OCI-LY1 (cell line): ENCODE measurements around the gene MACROD1.

ENCODE experiments used
- H2AFZ ChIP-seq: fragments of 200-600 bp; sonication (generic), shearing (Covaris generic); 2 replicates; pipeline ENCODE4 v1.6.0; 2014; ENCODE audit warnings: antibody characterized with exemption, mild to moderate bottlenecking, low read length
- H3F3A ChIP-seq: fragments of 200-600 bp; sonication (generic), shearing (Covaris generic); 2 replicates; pipeline ENCODE4 v1.6.0; 2014; ENCODE audit warnings: mild to moderate bottlenecking, antibody characterized with exemption, low read length, moderate library complexity; ENCODE audit not compliant: insufficient read depth
- H3K27ac ChIP-seq: fragments of 200-600 bp; sonication (generic); 2 replicates; pipeline ENCODE4 v1.5.1; 2014; ENCODE audit warnings: low read length, mixed run types, mild to moderate bottlenecking, low read depth; ENCODE audit not compliant: poor library complexity, severe bottlenecking
- H3K27me3 ChIP-seq: fragments of 200-600 bp; sonication (generic); 2 replicates; pipeline ENCODE4 v1.6.0; 2014; ENCODE audit warnings: antibody characterized with exemption, mild to moderate bottlenecking, low read length, moderate library complexity; ENCODE audit not compliant: insufficient read depth
- H3K36me3 ChIP-seq: fragments of 200-600 bp; sonication (generic); 2 replicates; pipeline ENCODE4 v1.6.1; 2014; ENCODE audit warnings: mild to moderate bottlenecking, antibody characterized with exemption, low read length, moderate library complexity, mixed read lengths; ENCODE audit not compliant: insufficient read depth
- H3K4me1 ChIP-seq: fragments of 200-600 bp; sonication (generic); 2 replicates; pipeline ENCODE4 v1.5.1; 2014; ENCODE audit warnings: mild to moderate bottlenecking, low read length, moderate library complexity; ENCODE audit not compliant: insufficient read depth, severe bottlenecking
- H3K4me2 ChIP-seq: fragments of 200-600 bp; sonication (generic), shearing (Covaris generic); 2 replicates; pipeline ENCODE4 v1.6.1; 2014; ENCODE audit warnings: low read length
- H3K4me3 ChIP-seq: fragments of 200-600 bp; sonication (generic); 2 replicates; pipeline ENCODE4 v1.5.1; 2014; ENCODE audit warnings: low read length, low read depth, mild to moderate bottlenecking, mixed read lengths; ENCODE audit not compliant: poor library complexity, severe bottlenecking
- H3K79me2 ChIP-seq: fragments of 200-600 bp; shearing (Covaris generic); 2 replicates; pipeline ENCODE4 v1.6.1; 2016; ENCODE audit warnings: mixed run types, low read length, mixed read lengths; ENCODE audit not compliant: insufficient read depth
- H3K9ac ChIP-seq: fragments of 200-600 bp; sonication (generic), shearing (Covaris generic); 2 replicates; pipeline ENCODE4 v1.6.1; 2014; ENCODE audit warnings: mild to moderate bottlenecking, low read length, mixed read lengths
- H3K9me2 ChIP-seq: fragments of 200-600 bp; sonication (generic), shearing (Covaris generic); 2 replicates; pipeline ENCODE4 v1.6.1; 2014; ENCODE audit warnings: low read depth, mild to moderate bottlenecking, low read length, mixed read lengths
- H3K9me3 ChIP-seq: fragments of 200-600 bp; shearing (Covaris generic); 2 replicates; pipeline ENCODE4 v1.6.1; 2014; ENCODE audit warnings: low read length, mixed read lengths
- H4K20me1 ChIP-seq: fragments of 200-600 bp; sonication (generic), shearing (Covaris generic); 2 replicates; pipeline ENCODE4 v1.6.0; 2016; ENCODE audit warnings: mild to moderate bottlenecking, low read length; ENCODE audit not compliant: insufficient read depth
- EZH2 ChIP-seq: fragments of 200-600 bp; sonication (generic), shearing (Covaris generic); IDR thresholded peaks from 2 replicates; pipeline ENCODE4 v1.8.0; 2017; ENCODE audit warnings: borderline replicate concordance, mixed run types, mild to moderate bottlenecking, antibody characterized with exemption, low read length, moderate library complexity, mixed read lengths
- TF ChIP-seq, protein P1 (sequence below): fragments of 200-600 bp; sonication (generic), shearing (Covaris generic); IDR thresholded peaks from 2 replicates; pipeline ENCODE4 v1.5.1; 2017; ENCODE audit warnings: mild to moderate bottlenecking, antibody characterized with exemption, low read length, moderate library complexity, mixed read lengths

MACROD1 gene

DNA sequence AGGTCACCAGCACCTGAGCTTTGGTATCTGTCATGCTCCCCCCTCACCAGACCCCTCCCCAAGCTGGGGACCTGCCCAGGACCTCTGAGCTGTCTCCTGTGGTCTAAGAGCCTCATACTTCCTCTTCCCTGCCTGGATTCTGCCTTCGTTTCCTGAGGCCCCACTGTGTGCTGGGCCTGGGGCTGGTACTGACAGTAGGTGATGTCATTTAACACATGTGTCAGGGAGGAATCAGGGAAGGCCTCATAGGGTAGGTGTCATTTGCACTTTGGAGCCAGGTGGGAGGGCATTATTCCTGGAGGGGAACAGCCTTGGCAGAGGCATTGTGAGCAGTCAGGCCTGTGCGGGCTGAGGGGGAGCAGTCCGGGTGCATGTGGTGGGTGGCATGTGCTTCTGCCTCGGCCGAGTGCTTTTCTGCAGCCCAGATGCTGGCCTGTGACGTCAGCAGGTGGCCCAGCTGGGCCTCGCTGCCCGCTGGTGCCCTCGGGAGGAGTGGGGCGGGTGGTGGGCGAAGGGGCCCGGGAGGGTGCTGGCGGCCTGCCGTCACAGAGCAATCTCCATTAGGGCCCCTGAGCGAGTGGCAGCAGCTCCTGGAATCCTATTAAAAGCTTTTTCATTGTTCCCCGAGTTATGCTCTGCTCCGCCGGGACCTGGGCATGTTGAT lies 121.1 kb downstream of the MACROD1 start:
- no peaks in the 10 kb centered on the region for H3K9me3 ChIP-seq
- H3K4me1 ChIP-seq: no peaks in the 10 kb centered on the region
- no peak overlapping the region for H3K4me2 ChIP-seq
- no peaks in the 10 kb centered on the region for H3K9me2 ChIP-seq
- H3K79me2 ChIP-seq: no peaks in the 10 kb centered on the region
- H3K27ac ChIP-seq: no peak overlapping the region
- no peaks in the 10 kb centered on the region for H3K36me3 ChIP-seq
- no peak for TF ChIP-seq EZH2
- TF ChIP-seq, protein P1, sequence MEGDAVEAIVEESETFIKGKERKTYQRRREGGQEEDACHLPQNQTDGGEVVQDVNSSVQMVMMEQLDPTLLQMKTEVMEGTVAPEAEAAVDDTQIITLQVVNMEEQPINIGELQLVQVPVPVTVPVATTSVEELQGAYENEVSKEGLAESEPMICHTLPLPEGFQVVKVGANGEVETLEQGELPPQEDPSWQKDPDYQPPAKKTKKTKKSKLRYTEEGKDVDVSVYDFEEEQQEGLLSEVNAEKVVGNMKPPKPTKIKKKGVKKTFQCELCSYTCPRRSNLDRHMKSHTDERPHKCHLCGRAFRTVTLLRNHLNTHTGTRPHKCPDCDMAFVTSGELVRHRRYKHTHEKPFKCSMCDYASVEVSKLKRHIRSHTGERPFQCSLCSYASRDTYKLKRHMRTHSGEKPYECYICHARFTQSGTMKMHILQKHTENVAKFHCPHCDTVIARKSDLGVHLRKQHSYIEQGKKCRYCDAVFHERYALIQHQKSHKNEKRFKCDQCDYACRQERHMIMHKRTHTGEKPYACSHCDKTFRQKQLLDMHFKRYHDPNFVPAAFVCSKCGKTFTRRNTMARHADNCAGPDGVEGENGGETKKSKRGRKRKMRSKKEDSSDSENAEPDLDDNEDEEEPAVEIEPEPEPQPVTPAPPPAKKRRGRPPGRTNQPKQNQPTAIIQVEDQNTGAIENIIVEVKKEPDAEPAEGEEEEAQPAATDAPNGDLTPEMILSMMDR: no peak
- H3K27me3 ChIP-seq: no peaks in the 10 kb centered on the region; the same call in 1 of the 2 replicates
- H2AFZ ChIP-seq: no peak overlapping the region
- no peak overlapping the region for H3K9ac ChIP-seq
- no peaks in the 10 kb centered on the region for H3F3A ChIP-seq
- no peaks in the 10 kb centered on the region for H4K20me1 ChIP-seq
- no peak overlapping the region for H3K4me3 ChIP-seq

DNA sequence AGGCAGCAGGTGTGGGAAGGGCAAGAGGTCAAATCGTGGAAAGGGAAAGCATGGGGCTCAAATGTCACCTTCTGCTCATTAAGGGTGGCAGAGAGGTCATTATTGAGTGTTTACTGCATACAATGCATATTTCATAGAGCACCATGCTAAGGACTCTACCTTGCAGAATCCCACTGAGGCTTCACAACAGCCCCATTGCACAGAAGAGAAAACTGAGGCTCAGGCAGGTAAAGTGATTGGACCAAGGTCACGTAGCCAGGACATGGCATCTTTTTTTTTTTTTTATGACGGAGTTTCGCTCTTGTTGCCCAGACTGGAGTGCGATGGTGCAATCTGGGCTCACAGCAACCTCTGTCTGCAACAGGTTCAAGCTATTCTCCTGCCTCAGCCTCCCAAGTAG lies 122.4 kb downstream of the MACROD1 start:
- Histone ChIP-seq H3K27me3 (no peaks in the 10 kb centered on the region; the same call in 1 of the 2 replicates), H3K9ac (no peak overlapping the region)

DNA sequence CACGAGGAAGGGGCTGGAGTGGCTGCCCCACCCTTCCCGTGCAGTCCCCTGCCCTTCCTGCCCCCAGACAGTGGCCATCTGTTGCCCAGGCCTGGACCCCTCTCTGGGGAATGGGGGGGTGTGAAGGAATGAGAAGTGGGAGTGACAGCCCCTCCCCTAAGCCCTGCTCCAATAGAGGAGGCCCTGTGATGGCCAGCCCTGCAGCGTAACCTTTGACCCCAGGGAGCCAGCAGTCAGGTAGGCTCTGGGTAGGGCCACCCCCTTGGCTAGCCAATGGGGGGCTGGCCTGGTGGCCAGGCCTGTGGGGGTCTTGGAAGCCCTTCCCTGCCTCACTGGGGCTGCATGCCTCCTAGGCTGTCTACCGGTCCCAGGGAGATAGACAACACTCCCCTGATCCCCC lies 123.6 kb downstream of the MACROD1 start:
- H3K79me2 ChIP-seq: no peaks in the 10 kb centered on the region
- no peaks in the 10 kb centered on the region for H3K9me2 ChIP-seq
- no peaks in the 10 kb centered on the region for H3K9me3 ChIP-seq
- H3F3A ChIP-seq: no peaks in the 10 kb centered on the region
- H3K4me2 ChIP-seq: no peak overlapping the region
- no peak overlapping the region for H3K27ac ChIP-seq
- no peak overlapping the region for H3K9ac ChIP-seq
- H3K4me3 ChIP-seq: no peak overlapping the region
- H2AFZ ChIP-seq: no peak overlapping the region
- no peaks in the 10 kb centered on the region for H4K20me1 ChIP-seq
- no peaks in the 10 kb centered on the region for H3K36me3 ChIP-seq
- no peaks in the 10 kb centered on the region; the same call in 1 of the 2 replicates for H3K27me3 ChIP-seq
- TF ChIP-seq, protein P1: no peak
- no peak for TF ChIP-seq EZH2
- H3K4me1 ChIP-seq: no peaks in the 10 kb centered on the region

More for the DNA sequence above, 122.4 kb downstream of the MACROD1 start:
- Histone ChIP-seq H3K9me3 (no peaks in the 10 kb centered on the region), H4K20me1 (no peaks in the 10 kb centered on the region), H2AFZ (no peak overlapping the region), H3K9me2 (no peaks in the 10 kb centered on the region), H3K36me3 (no peaks in the 10 kb centered on the region), H3K4me3 (no peak overlapping the region), H3K4me1 (no peaks in the 10 kb centered on the region), H3F3A (no peaks in the 10 kb centered on the region), H3K27ac (no peak overlapping the region), H3K79me2 (no peaks in the 10 kb centered on the region), H3K4me2 (no peak overlapping the region)
- no peak for TF ChIP-seq EZH2
- TF ChIP-seq, protein P1: no peak
